ENCODE results near the gene KCNK15. TPM values are rescaled to one million over a fixed set of nuclear protein-coding genes. Genes with fewer than 3 reads are reported as not detected.
"Not testable (repeated sequence)": the region's sequence is repeated elsewhere in the genome, so short reads cannot be mapped to it uniquely, and the experiment has no call there.

Gene KCNK15
- total RNA-seq = not detected

- Mint-ChIP-seq H3K4me3 (peak within 1 kb of the TSS; percentile 31), H3K27me3 (peaks cover 31% of the 10 kb centered on the region), H3K4me1 (peaks cover 10% of the 10 kb centered on the region), H3K9me3 (no peaks in the 10 kb centered on the region), H3K27ac (no peak within 1 kb of the TSS), H3K36me3 (ENCODE audit: low read depth) (no peaks in the 10 kb centered on the region)
- ChIA-PET CTCF (interaction anchor here (1.0 to 3.2 kb wide), 4 partner anchors 13 to 137 kb away, joined by 3 to 28 read pairs (median 3); no protein-coding TSS in a partner anchor), POLR2A (no interaction called here)
- peak; percentile 32 for DNase-seq
Observed at GRCh38 chr20:44745598-44746366, at the start of gene KCNK15. TSS of gene KCNK15 (plus strand) at chr20:44745865. CDS start at chr20:44745911, 46 bp downstream.

GRCh38 chr20:44696315-44696714, 49.4 kb upstream of the KCNK15 start:
- Mint-ChIP-seq H3K36me3 (ENCODE audit: low read depth) (no peaks in the 10 kb centered on the region), H3K4me3 (no peak overlapping the region), H3K27me3 (peaks cover 4% of the 10 kb centered on the region), H3K27ac (no peak overlapping the region), H3K9me3 (no peaks in the 10 kb centered on the region), H3K4me1 (peaks cover 3% of the 10 kb centered on the region)
- POLR2A ChIA-PET = no interaction called here
- DNase-seq = no peak
- CTCF ChIA-PET = interaction anchor here (1.0 to 1.9 kb wide), 3 partner anchors 9 to 13 kb away, joined by 3 to 7 read pairs (median 6); no protein-coding TSS in a partner anchor

- H3K36me3 Mint-ChIP-seq (ENCODE audit: low read depth); H3K27ac Mint-ChIP-seq; H3K9me3 Mint-ChIP-seq; H3K27me3 Mint-ChIP-seq; DNase-seq; H3K4me3 Mint-ChIP-seq; POLR2A ChIA-PET; H3K4me1 Mint-ChIP-seq: not testable (repeated sequence)
- CTCF ChIA-PET = interaction anchor here (1.0 to 1.9 kb wide), 3 partner anchors 9 to 14 kb away, joined by 3 to 7 read pairs (median 6); no protein-coding TSS in a partner anchor
Observed at GRCh38 chr20:44697041-44697440, 48.6 kb upstream of the KCNK15 start.

- Mint-ChIP-seq H3K36me3 (ENCODE audit: low read depth) (no peaks in the 10 kb centered on the region), H3K4me1 (peaks cover 3% of the 10 kb centered on the region), H3K27me3 (no peaks in the 10 kb centered on the region), H3K27ac (no peak overlapping the region), H3K9me3 (no peaks in the 10 kb centered on the region), H3K4me3 (no peak overlapping the region)
- CTCF ChIA-PET = no interaction called here
- no peak for DNase-seq
- POLR2A ChIA-PET = no interaction called here
Observed at GRCh38 chr20:44698351-44698750, 47.3 kb upstream of the KCNK15 start.

GRCh38 chr20:44700306-44700705, 45.4 kb upstream of the KCNK15 start:
- H3K27me3 Mint-ChIP-seq = no peaks in the 10 kb centered on the region
- CTCF ChIA-PET = interaction anchor here (1.3 kb wide), 1 partner anchor 15 kb away, joined by 5 read pairs; no protein-coding TSS in a partner anchor
- H3K27ac Mint-ChIP-seq = no peak overlapping the region
- POLR2A ChIA-PET = interaction anchor here (1.0 kb wide), 1 partner anchor 133 kb away, joined by 3 read pairs; no protein-coding TSS in a partner anchor
- H3K4me1 Mint-ChIP-seq = peaks cover 1% of the 10 kb centered on the region
- H3K36me3 Mint-ChIP-seq (ENCODE audit: low read depth) = no peaks in the 10 kb centered on the region
- no peaks in the 10 kb centered on the region for H3K9me3 Mint-ChIP-seq
- H3K4me3 Mint-ChIP-seq = no peak overlapping the region
- no peak for DNase-seq

GRCh38 chr20:44701118-44701857, 44.4 kb upstream of the KCNK15 start:
- no peaks in the 10 kb centered on the region for H3K36me3 Mint-ChIP-seq (ENCODE audit: low read depth)
- CTCF ChIA-PET = interaction anchor here (1.3 kb wide), 1 partner anchor 16 kb away, joined by 5 read pairs; no protein-coding TSS in a partner anchor
- no peaks in the 10 kb centered on the region for H3K9me3 Mint-ChIP-seq
- H3K4me3 Mint-ChIP-seq = no peak overlapping the region
- POLR2A ChIA-PET = interaction anchor here (1.0 kb wide), 1 partner anchor 132 kb away, joined by 3 read pairs; no protein-coding TSS in a partner anchor
- no peaks in the 10 kb centered on the region for H3K27me3 Mint-ChIP-seq
- H3K27ac Mint-ChIP-seq = no peak overlapping the region
- DNase-seq = no peak
- no peaks in the 10 kb centered on the region for H3K4me1 Mint-ChIP-seq

- Mint-ChIP-seq H3K9me3 (no peaks in the 10 kb centered on the region), H3K4me1 (no peaks in the 10 kb centered on the region), H3K27ac (no peak overlapping the region), H3K27me3 (no peaks in the 10 kb centered on the region), H3K4me3 (no peak overlapping the region), H3K36me3 (ENCODE audit: low read depth) (no peaks in the 10 kb centered on the region)
- ChIA-PET CTCF (no interaction called here), POLR2A (no interaction called here)
- no peak for DNase-seq
Observed at GRCh38 chr20:44701858-44702256, 43.8 kb upstream of the KCNK15 start.

GRCh38 chr20:44702776-44703175, 42.9 kb upstream of the KCNK15 start:
- Mint-ChIP-seq H3K9me3 (no peaks in the 10 kb centered on the region), H3K4me3 (no peak overlapping the region), H3K4me1 (no peaks in the 10 kb centered on the region), H3K27me3 (no peaks in the 10 kb centered on the region), H3K27ac (no peak overlapping the region), H3K36me3 (ENCODE audit: low read depth) (no peaks in the 10 kb centered on the region)
- ChIA-PET POLR2A (no interaction called here), CTCF (no interaction called here)
- no peak for DNase-seq

GRCh38 chr20:44703183-44703925, 42.3 kb upstream of the KCNK15 start:
- H3K4me1 Mint-ChIP-seq = no peaks in the 10 kb centered on the region
- H3K36me3 Mint-ChIP-seq (ENCODE audit: low read depth) = no peaks in the 10 kb centered on the region
- no peak overlapping the region for H3K4me3 Mint-ChIP-seq
- ChIA-PET POLR2A (no interaction called here), CTCF (no interaction called here)
- H3K9me3 Mint-ChIP-seq = no peaks in the 10 kb centered on the region
- DNase-seq = no peak
- H3K27me3 Mint-ChIP-seq = no peaks in the 10 kb centered on the region
- no peak overlapping the region for H3K27ac Mint-ChIP-seq

- Mint-ChIP-seq H3K4me3 (no peak overlapping the region), H3K36me3 (ENCODE audit: low read depth) (no peaks in the 10 kb centered on the region), H3K4me1 (no peaks in the 10 kb centered on the region), H3K27me3 (no peaks in the 10 kb centered on the region), H3K9me3 (no peaks in the 10 kb centered on the region), H3K27ac (no peak overlapping the region)
- ChIA-PET CTCF (no interaction called here), POLR2A (no interaction called here)
- DNase-seq = no peak
Observed at GRCh38 chr20:44703956-44704488, 41.6 kb upstream of the KCNK15 start.

- POLR2A ChIA-PET = no interaction called here
- H3K36me3 Mint-ChIP-seq (ENCODE audit: low read depth) = no peaks in the 10 kb centered on the region
- no peak for DNase-seq
- CTCF ChIA-PET = interaction anchor here (1.3 kb wide), 1 partner anchor 20 kb away, joined by 3 read pairs; no protein-coding TSS in a partner anchor
- no peaks in the 10 kb centered on the region for H3K27me3 Mint-ChIP-seq
- H3K27ac Mint-ChIP-seq = no peak overlapping the region
- H3K4me3 Mint-ChIP-seq = no peak overlapping the region
- H3K9me3 Mint-ChIP-seq = no peaks in the 10 kb centered on the region
- no peaks in the 10 kb centered on the region for H3K4me1 Mint-ChIP-seq
Observed at GRCh38 chr20:44704551-44704971, 41.1 kb upstream of the KCNK15 start.

- Mint-ChIP-seq H3K4me3 (no peak overlapping the region), H3K27ac (no peak overlapping the region), H3K36me3 (ENCODE audit: low read depth) (no peaks in the 10 kb centered on the region), H3K4me1 (no peaks in the 10 kb centered on the region), H3K9me3 (no peaks in the 10 kb centered on the region), H3K27me3 (no peaks in the 10 kb centered on the region)
- CTCF ChIA-PET = interaction anchor here (1.3 to 1.5 kb wide), 2 partner anchors 9 to 21 kb away, joined by 3 read pairs; no protein-coding TSS in a partner anchor
- DNase-seq = no peak
- POLR2A ChIA-PET = interaction anchor here (1.1 kb wide), 1 partner anchor 61 kb away, joined by 3 read pairs; no protein-coding TSS in a partner anchor
Observed at GRCh38 chr20:44705364-44706094, 40.1 kb upstream of the KCNK15 start.

Data from activated CD4-positive, alpha-beta memory T cell treated with anti-CD3 and anti-CD28 coated beads, Interleukin-2, amount 10 ng/mL, durations not matched to agents 7 days and 5 days (primary cell).